Left cardiac atrium (tissue), 4 donors: Measurements from ENCODE around the gene ARSD. TPM values are rescaled to one million over a fixed set of nuclear protein-coding genes. Genes with fewer than 3 reads are reported as not detected.
A peak's percentile ranks its signal among the peaks of the same experiment; 100 is the strongest.
"Not testable (repeated sequence)": the region's sequence is repeated elsewhere in the genome, so short reads cannot be mapped to it uniquely, and the experiment has no call there.

Source experiments
- ATAC-seq, 2 donors: fragments of 200-7000 bp; cut with Tn5 transposase; one replicate each; pipeline ENCODE4 v1.9.1; 2020; ENCODE audit warnings: mild to moderate bottlenecking in 2 of 2, moderate library complexity in 2 of 2
- DNase-seq: peaks from one replicate; pipeline ENCODE4 v3.0.0-alpha.2; 2020
- intact Hi-C, 2 donors: fragments of 100-400 bp; cut with DNase I; formaldehyde crosslinking; loops; one replicate each; pipeline versions ENCODE4 v1.14.1 to v1.15.1; 2022 to 2023
- long read RNA-seq: library from polyadenylated mRNA; unstranded; transcript quantifications from one replicate; pipeline ENCODE4 v2.0.0, GENCODE V29; 2021
- total RNA-seq, 2 donors: library from RNA; stranded (reverse); fragmentation: NEBNext Ultra II Directional; extraction: Animal tissue kit (Norgen Biotek cat#: 25700); gene quantifications; one replicate each; pipeline ENCODE4 v1.2.1, GENCODE V29; 2021
- donor health status: DM: no; HTN: yes; CAD: no.
- donor health status: DM: no; HTN: yes; CAD: no; lungs with severe emphysema.
- donor health status: DM: yes; HTN: yes; CAD: no.
- donor health status: Dilated cardiomyopathy.

The ARSD gene, protein sequence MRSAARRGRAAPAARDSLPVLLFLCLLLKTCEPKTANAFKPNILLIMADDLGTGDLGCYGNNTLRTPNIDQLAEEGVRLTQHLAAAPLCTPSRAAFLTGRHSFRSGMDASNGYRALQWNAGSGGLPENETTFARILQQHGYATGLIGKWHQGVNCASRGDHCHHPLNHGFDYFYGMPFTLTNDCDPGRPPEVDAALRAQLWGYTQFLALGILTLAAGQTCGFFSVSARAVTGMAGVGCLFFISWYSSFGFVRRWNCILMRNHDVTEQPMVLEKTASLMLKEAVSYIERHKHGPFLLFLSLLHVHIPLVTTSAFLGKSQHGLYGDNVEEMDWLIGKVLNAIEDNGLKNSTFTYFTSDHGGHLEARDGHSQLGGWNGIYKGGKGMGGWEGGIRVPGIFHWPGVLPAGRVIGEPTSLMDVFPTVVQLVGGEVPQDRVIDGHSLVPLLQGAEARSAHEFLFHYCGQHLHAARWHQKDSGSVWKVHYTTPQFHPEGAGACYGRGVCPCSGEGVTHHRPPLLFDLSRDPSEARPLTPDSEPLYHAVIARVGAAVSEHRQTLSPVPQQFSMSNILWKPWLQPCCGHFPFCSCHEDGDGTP
- total RNA-seq = 10 to 100 TPM in 1 of 2 donors, 1 to 10 TPM in 1; 8.1 to 10.6 TPM
- long read RNA-seq, full-length matches to known transcripts = 5 of 9 reads
- long read RNA-seq, partial matches to known transcripts = 0 of 9 reads
- long read RNA-seq, other reads (novel, unspliced or antisense) = 4 of 9 reads

GRCh38 chrX:2928583-2929434 lies at the start of gene ARSD:
TSS of gene ARSD (minus strand) at chrX:2929339. CDS start at chrX:2929275, 64 bp downstream.
- peak; percentile 95 for DNase-seq
- peak; percentile 95 to 98 for ATAC-seq
- intact Hi-C loops = no loop called here

DNA sequence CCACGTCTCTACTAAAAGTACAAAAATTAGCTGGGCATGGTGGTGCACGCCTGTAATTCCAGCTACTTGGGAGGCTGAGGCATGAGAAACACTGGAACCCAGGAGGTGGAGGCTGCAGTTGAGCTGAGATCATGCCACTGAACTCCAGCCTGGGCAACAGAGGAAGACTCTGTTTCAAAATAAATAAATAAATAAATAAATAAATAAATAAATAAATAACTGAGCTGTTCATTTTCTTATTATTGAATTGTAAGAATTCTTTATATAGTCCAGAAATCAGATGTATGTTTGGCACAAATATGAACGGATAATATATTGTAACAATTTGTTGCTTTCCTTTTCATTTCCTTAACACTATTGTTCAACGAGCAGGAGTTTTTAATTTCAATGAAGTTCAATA lies 49.5 kb upstream of the ARSD start:
- ATAC-seq = not testable (repeated sequence)

GRCh38 chrX:2974961-2975360 lies 45.8 kb upstream of the ARSD start:
- intact Hi-C loops = no loop called here
- no peak for DNase-seq
- ATAC-seq = no peak

More for the DNA sequence above, 49.5 kb upstream of the ARSD start:
- DNase-seq, intact Hi-C loops: not testable (repeated sequence)

- no peak for ATAC-seq
- DNase-seq = no peak
- intact Hi-C loops = no loop called here
Observed at GRCh38 chrX:2972391-2972790, 43.3 kb upstream of the ARSD start.

DNA sequence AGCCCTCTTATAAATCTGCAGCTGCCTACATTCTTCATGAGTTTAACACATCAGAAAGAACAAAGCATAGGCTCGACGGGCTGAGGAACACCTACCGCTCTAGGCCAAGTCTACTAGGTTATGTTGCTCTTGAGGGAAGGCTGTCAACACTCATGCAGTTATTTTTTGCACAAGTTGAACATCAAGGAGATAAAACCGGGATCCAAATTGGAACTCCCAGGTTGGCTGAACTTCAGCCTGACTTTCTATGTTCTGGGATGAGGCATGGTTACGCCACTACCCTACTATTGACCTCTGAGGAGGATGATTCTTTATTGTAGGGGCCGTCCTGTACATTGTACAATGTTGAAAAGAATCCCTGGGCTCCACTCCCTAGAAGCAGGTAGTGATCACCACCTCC lies 39.9 kb upstream of the ARSD start:
- ATAC-seq (no peak), DNase-seq (no peak)
- intact Hi-C loops = no loop called here

GRCh38 chrX:2967998-2968909 lies 39.1 kb upstream of the ARSD start:
- ATAC-seq (no peak), DNase-seq (no peak)
- intact Hi-C loops = no loop called here

- ATAC-seq = no peak
- intact Hi-C loops = no loop called here
- DNase-seq = no peak
Observed at GRCh38 chrX:2967584-2967983, 38.4 kb upstream of the ARSD start.

- ATAC-seq (no peak), DNase-seq (no peak)
- intact Hi-C loops = no loop called here
Observed at GRCh38 chrX:2967012-2967411, 37.9 kb upstream of the ARSD start.

DNA sequence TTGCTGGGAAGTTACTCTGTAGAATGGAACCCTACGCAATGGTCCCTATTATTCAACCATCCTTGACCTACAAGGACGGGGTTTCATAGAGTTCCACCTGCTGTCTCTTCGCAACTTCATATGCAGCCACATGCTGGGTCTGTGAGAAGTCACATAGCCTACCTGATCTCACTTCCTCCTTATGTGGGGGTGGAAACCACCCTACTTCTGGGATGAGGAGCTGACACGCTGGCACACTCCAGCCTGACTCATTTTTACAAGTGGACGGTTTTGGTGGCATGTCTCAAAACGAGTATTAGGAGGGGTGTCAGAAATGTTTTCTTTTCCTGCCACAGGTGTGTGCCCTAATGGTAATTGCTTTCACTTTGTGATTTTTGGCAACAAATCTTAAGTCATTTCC lies 36.8 kb upstream of the ARSD start:
- no peak for ATAC-seq
- DNase-seq = no peak
- intact Hi-C loops = no loop called here

DNA sequence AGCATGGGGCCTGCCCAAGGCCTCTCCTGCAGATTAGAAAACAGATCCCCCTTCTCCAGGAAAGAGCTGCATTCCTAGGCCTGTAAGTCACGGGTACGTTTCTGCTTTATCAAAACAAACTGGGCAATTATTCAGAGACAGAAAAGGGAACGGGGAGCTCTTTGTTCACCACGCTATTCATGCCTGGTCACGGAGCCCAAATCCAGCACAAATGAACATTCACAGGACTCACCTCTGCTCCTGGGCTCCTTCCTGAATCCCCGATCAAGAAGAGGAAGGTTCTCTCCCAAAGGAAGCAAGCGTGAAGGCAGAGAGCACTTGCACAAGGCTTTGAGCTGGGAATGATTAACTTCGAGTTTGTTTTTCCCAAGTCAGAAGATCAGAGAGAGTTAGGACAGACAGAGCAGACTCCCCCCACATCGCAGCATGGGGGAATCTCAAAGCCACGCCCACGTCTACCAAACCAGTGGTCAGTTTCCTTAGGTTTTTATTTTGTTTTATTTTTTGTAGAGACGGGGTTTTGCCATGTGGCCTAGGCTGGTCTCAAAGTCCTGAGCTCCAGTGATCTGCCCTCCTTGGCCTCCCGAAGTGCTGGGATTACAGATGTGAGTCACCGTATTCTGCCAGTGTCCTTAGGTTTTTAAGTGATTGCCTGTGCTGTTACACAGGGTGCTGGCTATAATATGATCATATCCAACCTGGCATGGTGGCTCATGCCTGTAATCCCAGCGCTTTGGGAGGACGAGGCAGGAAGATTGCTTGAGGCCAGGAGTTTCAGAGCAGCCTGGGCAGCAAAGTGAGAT lies 35.1 kb upstream of the ARSD start:
- ATAC-seq, intact Hi-C loops, DNase-seq: not testable (repeated sequence)

DNA sequence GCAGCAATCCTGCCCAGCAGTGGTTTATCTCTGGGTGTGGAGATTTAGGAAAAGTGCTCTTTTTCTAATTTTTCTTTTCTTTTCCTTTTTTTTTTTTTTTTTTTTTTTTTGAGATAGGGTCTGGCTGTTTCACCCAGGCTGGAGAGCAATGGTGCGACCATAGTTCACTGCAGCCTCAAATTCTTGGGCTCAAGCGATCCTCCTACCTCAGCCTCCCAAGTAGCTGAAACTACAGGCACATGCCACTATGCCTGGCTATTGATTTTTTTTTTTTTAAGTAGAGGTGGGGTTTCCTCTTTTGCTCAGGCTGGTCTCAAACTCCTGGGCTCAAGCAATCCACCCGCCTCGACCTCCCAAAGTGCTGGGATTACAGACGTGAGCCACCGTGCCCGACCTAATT lies 34.3 kb upstream of the ARSD start:
- DNase-seq, intact Hi-C loops, ATAC-seq: not testable (repeated sequence)

DNA sequence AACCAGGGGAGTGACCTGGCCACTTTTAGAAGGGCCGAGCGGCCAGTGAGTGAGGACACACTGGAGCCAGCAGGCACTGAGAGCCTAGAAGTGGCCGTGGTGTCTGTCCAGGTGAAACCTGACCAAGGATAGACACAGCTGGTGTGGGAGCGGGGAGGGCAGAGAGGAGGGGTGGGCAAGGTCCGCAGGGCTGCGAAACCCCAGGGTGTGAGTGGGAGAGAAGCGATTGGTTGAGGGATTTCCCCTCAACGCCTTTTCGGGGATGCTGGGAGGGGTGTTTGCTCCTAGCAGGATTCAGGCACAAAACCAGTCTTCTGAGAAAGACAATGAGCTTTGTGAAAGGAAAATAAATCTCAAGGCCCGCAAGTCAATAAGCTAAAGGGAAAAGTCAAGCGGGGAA lies 33.2 kb upstream of the ARSD start:
- intact Hi-C loops = no loop called here
- DNase-seq (no peak), ATAC-seq (no peak)

- ATAC-seq (no peak), DNase-seq (no peak)
- intact Hi-C loops = no loop called here
Observed at GRCh38 chrX:2960861-2961515, 31.8 kb upstream of the ARSD start.

DNA sequence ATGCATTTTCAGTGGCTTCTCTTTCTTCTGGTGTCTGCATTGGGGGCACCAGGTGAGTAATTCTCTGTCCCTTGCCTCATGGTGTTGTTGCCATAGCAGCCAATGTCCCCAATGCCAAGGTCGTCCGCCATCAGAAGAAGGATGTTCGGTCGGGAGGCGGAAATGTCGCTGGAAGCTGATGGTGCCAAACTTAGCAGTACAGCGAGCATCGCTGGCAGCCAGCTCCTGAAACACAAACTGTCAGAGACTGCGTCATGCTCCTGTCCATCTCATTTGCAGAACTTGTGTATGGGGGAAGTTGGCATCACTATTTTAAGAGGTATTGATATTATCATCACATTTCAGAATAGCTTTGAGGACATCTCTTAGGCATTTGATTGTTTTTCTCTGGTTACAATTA lies 29.1 kb upstream of the ARSD start:
- ATAC-seq (no peak), DNase-seq (no peak)
- intact Hi-C loops = no loop called here

DNA sequence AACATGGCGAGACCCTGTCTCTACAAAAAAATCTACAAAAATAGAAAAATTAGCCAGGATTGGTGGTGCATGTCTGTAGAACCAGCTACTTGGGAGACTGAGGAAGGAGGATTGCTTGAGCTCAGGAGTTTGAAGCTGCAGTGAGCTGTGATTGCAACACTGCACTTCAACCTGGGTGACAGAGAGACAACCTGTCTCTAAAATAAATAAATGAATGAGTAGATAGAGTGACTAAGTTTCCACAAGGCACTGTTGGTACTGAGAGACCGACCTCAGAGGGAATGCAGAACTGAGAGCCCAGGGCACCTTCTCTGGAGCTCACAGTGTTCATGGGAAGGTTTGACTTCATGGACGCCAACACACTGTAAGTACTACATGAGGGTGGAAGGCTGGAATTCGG lies 26.7 kb upstream of the ARSD start:
- intact Hi-C loops = no loop called here
- no peak for ATAC-seq
- DNase-seq = no peak

GRCh38 chrX:2955281-2955680 lies 26.1 kb upstream of the ARSD start:
- ATAC-seq (no peak), DNase-seq (no peak)
- intact Hi-C loops = no loop called here

GRCh38 chrX:2954541-2954940 lies 25.4 kb upstream of the ARSD start:
- DNase-seq (no peak), ATAC-seq (no peak)
- intact Hi-C loops = no loop called here
